SIG-M5 treated with dmso at 0.1 percent for 504 hours (cell line): ENCODE measurements around the gene PNMA3.
"Not testable (repeated sequence)": the region's sequence is repeated elsewhere in the genome, so short reads cannot be mapped to it uniquely, and the experiment has no call there.

Experiments
- DNase-seq: peaks from one replicate; lab custom pipeline; 2025; ENCODE audit not compliant: unreplicated experiment; lab: John Stamatoyannopoulos, UW

Gene PNMA3

DNA sequence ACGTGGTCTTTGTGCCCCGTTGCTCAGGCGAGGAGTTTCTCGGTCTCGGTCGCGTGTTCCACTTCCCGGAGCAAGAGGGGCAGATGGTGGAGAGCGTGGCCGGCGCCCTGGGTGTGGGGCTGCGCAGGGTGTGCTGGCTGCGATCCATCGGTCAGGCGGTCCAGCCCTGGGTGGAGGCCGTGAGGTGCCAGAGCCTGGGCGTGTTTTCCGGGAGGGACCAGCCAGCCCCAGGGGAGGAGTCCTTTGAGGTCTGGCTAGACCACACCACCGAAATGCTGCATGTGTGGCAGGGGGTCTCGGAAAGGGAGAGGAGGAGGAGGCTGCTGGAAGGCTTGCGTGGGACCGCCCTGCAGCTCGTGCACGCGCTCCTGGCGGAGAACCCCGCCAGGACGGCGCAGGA is 17.1 kb downstream of the PNMA3 start:
- DNase-seq, result not testable (repeated sequence)

DNA sequence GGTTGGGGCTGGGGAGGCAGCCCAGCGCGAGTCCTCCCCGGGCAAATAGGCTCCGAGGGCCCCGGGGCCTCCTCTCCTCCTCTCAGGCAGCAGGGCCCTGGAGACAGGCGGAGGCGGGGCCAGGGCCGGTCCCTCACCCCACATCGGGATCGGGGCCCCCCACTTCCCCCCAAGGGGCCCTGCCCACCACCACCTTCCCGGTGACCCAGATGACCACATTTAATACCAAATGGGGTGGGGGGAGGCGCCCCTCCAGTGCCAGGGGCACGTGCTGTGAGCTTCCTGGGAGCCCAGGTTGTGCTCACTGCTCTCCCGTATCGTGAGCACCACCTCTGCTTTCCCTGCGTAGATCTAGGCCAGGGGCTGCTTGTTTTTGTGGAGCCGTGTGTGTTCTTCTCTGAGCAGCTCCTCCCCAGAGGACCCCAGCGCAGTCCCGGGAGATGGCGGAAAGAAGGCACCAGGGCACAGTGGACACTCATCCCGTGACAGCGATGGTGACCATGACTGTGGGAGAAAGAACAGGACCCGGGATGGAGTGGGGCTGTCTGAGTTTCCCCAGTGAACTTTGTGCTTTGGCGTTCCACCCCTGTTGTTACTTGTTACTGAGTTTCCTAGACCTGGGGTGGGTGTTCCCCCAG is 18.1 kb downstream of the PNMA3 start:
- no peak for DNase-seq

DNA sequence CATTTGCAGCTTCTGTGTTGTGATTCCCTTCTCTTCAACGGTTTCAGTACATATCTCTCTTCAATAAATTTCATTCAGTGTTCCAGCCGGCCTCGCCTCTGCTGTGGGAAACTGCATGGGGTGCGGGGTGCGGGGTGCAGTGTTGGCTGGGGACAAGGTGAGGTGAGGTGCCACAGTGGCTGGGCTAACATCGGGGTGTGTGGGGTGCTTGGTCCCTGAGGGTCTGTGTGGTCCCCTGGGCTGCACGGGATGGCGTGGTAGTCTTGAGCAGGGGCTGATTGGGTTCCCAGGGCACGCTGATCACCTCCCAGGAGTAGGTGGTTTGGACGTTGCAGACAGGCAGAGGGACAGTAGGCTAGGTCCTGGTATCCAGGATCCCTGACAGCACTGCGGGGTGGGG is 18.7 kb downstream of the PNMA3 start:
- no peak for DNase-seq

DNA sequence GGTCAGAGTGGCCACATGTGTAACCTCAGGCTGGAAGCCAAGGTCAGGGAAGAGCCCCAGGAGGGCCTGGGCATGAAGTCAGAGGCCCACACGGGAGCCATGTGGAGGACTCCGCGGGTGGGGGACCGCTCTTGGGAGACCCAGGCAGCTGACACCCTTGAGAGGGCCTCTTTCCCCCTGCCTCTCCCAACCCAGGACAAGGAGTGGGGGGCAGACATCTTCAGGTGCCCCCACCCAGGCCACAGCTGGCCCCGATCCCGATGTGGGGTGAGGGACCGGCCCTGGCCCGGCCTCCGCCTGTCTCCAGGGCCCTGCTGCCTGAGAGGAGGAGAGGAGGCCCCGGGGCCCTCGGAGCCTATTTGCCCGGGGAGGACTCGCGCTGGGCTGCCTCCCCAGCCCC is 19.1 kb downstream of the PNMA3 start:
- no peak for DNase-seq

DNA sequence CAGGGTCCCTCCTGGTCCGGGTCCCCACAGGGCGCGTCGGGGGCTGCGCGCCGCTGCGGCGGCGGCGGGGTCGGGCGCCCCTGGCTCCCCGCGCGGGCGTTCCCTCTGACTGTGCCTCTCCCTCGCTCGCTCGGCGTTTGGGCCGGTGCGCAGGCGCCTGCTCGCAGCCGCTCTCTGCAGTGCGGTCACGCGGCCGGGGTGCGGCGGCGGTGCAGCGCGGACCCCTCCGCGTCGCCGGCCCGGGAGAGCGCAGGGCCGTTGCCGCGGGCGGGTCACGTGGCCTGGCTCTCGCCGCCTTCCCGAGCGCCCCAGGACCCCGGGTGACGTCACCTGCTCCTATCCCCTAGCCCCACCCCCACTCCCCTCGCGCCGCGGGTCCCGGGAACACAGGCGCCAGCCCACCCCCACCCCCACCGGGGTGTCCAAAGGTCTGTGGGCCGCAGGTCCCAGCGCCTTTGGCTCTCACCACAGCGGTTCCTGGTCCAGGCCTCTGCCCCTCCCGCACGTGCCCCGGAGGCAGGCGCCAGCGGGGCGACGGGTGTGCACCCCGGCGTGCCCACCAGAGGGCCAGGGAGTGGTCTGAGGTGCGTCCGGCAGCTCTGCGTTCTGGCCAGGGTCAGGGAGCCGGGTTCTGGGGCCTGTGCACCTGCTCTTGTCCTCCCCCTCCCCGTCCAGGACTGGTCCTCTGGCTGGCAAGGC is 21.3 kb downstream of the PNMA3 start:
- DNase-seq, result not testable (repeated sequence)

DNA sequence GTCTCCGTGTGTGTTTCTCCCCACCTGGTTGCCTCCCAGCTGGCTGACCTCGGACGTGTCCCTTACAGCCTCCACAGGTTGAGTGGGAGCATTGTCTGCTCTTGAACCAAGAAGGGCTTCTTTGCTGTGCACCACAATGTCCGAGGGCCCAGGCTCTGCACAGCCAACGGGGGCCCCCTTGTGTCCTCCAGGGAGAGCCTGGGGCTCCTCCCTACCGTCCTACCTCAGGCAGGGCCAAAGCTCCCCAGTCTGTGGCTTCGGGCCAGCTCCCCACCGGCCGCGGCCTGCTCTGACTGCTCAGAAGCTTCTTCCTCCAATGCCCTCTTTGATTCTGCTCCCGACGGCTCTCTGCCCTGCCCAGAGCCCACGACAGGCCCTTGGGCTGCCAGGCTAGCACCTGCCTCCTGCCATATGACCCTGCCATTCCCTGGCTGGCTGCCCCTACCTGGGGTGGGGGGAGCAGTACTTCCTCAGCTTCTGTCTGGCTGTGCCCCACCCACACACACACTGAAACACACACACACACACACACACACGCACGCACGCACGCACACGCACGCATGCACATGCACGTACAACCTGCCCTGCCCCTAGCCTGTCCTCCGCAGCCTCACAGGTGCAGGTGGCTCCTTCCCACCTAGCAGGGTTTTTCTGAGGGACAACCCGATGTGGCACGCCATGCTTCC is 27.1 kb downstream of the PNMA3 start:
- not testable (repeated sequence) for DNase-seq

DNA sequence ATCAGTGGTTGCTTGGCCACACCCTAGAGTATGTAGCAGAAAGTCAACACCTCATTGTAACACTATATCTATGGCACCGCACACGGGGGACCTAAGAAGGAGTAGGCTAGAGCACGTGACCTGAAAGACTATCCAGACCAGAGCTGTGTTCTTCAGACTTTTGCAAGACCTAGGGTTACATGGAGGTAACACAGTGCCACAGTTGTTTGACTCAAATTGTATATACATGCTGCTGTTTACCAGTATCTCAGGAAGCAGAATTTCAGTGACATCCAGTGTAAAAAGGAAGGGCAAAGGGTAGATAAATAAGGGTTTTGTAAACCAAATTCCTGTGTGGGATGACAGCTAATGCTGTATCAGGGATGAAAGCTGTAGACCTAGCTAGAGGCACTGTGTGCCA is 46.1 kb downstream of the PNMA3 start:
- no peak for DNase-seq

DNA sequence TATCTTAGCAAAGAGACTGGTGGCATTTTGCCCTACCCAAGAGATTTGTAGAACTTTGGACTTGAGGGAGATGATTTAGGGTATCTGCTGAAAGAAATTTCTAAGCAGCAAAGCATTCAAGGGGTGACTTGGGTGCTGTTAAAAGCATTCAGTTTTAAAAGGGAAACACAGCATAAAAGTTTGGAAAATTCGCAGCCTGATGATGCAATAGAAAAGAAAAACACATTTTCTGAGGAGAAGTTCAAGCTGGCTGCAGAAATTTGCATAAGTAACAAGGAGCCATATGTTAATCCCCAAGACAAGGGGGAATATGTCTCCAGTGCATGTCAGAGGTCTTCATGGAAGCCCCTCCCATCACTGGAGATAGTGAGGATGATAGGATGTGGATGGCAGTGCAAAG is 48.7 kb downstream of the PNMA3 start:
- not testable (repeated sequence) for DNase-seq

DNA sequence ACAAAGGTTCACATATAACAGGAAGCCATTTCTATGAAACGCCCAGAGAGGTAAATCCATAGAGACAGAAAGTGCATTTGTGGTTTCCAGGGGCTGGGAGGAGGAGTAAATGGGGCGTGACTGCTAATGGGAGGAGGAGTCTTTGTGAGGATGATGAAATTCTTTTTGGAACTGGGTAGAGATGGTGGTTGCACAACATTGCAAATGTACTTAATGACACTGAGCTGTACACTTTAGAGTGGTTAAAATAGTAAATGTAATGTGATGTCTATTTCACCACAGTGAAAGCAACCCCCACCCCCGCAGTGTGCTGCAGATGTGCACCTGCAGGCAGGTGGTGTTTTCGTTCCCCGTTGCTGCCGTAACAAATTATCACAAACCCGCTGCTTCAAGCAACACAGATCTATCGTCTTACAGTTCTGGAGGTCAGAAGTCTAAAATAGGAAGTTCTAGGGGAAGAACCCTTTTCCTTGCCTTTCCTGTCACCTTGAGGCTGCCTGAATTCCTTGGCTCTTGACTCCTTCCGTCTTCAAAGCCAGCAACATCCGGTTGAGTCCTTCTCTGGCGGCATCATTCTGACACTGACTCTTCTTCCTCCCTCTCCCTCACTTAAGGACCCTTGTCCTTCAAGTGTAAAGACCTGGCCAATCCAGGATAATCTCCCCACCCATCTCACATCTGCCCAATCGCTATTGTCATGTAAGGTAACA is 50.0 kb downstream of the PNMA3 start:
- DNase-seq, result not testable (repeated sequence)
